KOPT-K1 (cell line): ENCODE measurements around the gene KRTAP4-12.
"Not testable (repeated sequence)": the region's sequence is repeated elsewhere in the genome, so short reads cannot be mapped to it uniquely, and the experiment has no call there.

Experiments
- H3K27ac ChIP-seq: fragments of 200-600 bp; sonication (generic); 2 replicates; pipeline ENCODE4 v1.5.1; 2016; ENCODE audit warnings: antibody characterized with exemption, mild to moderate bottlenecking, low read depth, low read length; ENCODE audit not compliant: poor library complexity, severe bottlenecking
- H3K36me3 ChIP-seq: fragments of 200-600 bp; sonication (generic); 2 replicates; pipeline ENCODE4 v1.5.1; 2017; ENCODE audit warnings: antibody characterized with exemption, mild to moderate bottlenecking, low read length, moderate library complexity; ENCODE audit not compliant: insufficient read depth
- H3K9me3 ChIP-seq: fragments of 200-600 bp; sonication (generic); 2 replicates; pipeline ENCODE4 v1.5.1; 2017; ENCODE audit warnings: antibody characterized with exemption, low read length, mild to moderate bottlenecking; ENCODE audit not compliant: insufficient read depth, poor library complexity, severe bottlenecking

KRTAP4-12 gene

DNA sequence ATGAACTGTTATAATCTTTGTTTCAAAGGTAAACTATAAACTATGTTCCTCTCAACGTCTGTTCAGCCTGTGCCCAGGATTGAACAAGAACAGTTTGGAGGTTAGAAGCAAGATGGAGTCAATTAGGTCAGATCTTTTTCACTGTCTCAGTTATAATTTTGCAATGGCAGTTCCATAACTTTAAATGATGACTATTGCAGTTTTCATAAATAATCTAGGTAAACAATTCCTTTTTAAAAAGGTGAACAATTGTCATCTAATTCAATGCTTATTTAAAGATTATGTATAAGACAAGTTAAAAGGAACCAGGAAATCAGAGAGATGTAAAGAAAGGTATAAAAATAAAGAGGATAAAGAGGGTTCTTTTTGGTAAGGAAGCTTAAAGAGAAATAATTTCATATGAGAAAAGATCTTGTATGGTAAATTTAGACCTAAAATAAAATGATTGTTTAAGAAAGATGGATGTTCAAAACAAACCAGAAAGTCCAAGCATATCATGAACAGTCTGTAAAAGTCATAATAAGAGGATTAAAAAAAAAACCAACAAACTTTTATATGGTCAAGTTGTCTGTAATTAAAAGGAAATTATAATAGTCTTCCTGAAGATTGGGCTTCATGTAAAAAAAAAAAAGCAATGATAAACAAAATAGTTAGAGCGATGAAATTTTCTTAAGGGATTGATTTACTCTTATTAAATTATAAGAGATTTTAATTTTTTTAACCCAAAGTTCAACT lies 12.7 kb downstream of the KRTAP4-12 start:
- Histone ChIP-seq H3K36me3 (no peaks in the 10 kb centered on the region), H3K27ac (no peak overlapping the region), H3K9me3 (peaks cover 20% of the 10 kb centered on the region)

DNA sequence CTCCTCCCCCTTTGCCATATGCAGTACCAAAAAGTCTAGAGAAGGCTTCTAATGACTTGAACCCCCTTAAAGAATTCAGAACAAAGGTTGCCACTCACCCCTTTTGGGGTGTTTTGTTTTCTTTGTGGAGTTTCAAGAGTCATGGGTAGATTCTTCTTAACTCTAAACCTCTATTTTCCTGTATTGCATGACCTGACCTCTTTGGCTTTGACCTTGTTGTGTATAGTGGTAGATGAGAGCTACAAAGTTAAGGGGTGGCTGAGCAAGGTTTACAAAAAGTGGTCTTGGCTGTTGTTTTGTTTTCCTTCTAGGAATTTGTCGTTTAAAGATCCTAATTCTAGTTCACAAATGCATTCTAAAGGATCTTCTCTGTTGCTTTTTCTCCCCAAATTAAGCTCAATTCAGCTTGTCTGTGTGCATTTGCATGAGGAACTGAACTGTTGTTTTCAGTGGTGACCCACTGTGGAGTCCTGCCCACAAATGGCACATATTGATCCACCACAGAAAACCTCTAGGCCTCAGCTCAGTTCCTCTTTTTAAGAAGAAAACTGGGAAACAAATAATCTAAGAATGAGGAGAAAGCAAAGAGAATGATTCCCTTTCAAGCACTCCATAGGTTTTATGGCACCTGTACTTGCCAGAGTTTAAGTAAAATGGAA lies 15.1 kb downstream of the KRTAP4-12 start:
- not testable (repeated sequence) for H3K36me3 ChIP-seq, H3K27ac ChIP-seq
- H3K9me3 ChIP-seq, result peaks cover 17% of the 10 kb centered on the region

DNA sequence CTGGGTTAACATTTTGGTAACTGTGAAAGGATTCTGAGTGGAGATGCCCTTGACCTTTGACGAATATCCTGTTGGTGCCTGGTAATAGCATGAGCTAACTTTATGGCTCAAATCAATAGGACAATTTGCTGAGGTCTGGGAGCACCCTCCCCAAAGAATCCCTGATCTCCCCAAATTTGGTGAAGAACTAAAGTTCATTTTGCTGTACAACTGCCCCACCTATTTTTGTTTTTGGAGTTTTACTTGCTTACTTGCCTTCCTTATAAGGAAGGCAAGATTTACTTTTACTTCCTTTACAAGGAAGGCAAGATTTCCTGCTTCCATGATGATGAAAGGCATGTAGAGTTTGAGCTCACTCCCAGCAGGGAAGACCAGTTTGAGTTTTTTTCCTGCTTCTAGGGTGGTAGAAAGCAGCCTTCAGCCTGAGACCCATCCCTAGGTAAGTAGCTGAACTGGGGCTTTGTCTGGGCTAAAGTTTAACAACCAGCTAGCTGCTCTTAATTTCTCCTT lies 16.0 kb downstream of the KRTAP4-12 start:
- peaks cover 8% of the 10 kb centered on the region for H3K9me3 ChIP-seq
- H3K36me3 ChIP-seq, result no peaks in the 10 kb centered on the region
- H3K27ac ChIP-seq, result no peak overlapping the region

DNA sequence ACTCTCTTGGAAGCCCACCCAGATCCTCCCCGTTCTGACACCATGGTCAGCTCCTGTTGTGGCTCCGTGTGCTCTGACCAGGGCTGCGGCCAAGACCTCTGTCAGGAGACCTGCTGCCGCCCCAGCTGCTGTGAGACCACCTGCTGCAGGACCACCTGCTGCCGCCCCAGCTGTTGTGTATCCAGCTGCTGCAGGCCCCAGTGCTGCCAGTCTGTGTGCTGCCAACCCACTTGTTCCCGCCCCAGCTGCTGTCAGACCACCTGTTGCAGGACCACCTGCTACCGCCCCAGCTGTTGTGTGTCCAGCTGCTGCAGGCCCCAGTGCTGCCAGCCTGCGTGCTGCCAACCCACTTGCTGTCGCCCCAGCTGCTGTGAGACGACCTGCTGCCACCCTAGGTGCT lies 18.6 kb downstream of the KRTAP4-12 start, which contains the start of gene KRTAP4-9:
KRTAP4-9 (plus strand) TSS at position 43 of the 400 bp plus-strand sequence; CDS start at position 43, 0 bp downstream.
- H3K9me3 ChIP-seq, H3K36me3 ChIP-seq, H3K27ac ChIP-seq: not testable (repeated sequence)

DNA sequence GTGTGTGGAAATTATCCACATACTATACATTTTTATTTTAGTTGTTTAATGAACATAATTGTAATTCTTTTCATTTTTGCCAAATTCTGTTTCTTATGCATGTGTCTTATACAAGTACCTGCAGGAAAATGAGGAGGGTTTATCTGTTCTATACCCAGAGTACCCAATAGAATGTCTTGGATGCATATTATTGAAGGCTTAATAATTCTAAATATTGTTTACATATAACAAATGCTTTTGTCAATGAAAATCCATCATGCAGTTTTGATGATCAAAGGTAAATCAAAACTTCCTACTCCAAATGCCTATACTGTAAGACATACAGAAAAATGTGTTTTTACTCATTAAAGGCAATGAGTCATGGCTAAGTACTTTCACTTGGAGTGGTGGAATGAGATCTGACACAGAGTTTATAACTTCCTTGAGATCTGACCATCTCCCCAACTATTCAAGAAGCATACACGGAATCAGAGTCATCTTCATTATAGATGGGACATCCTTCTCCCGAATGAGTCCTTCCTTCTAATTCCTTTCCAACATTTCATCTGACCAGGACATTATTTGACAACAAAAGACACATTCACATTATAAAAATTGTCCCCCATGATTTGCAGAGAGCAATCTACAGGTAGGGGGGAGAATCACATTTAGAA lies 19.5 kb downstream of the KRTAP4-12 start:
- H3K36me3 ChIP-seq, H3K27ac ChIP-seq, H3K9me3 ChIP-seq: not testable (repeated sequence)

DNA sequence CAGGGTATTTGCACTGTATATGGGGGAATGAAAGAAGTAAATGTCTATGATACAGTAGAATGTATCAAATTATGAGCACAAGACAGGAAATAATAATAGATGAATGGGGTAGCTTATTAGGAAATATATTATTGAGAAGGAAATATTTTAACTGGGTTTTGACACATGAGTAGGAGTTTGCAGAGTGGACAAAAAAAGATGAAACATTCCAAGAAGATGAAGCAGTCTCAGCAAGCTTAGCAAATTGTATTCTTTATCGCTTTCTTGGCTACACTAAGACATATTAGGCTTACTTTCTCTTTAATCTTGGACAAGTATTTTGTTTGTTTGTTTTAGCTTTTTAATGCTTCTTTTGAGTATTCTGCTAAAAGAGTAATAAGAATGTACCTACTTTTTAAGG lies 20.1 kb downstream of the KRTAP4-12 start:
- Histone ChIP-seq H3K9me3 (no peaks in the 10 kb centered on the region), H3K36me3 (no peaks in the 10 kb centered on the region), H3K27ac (no peak overlapping the region)

DNA sequence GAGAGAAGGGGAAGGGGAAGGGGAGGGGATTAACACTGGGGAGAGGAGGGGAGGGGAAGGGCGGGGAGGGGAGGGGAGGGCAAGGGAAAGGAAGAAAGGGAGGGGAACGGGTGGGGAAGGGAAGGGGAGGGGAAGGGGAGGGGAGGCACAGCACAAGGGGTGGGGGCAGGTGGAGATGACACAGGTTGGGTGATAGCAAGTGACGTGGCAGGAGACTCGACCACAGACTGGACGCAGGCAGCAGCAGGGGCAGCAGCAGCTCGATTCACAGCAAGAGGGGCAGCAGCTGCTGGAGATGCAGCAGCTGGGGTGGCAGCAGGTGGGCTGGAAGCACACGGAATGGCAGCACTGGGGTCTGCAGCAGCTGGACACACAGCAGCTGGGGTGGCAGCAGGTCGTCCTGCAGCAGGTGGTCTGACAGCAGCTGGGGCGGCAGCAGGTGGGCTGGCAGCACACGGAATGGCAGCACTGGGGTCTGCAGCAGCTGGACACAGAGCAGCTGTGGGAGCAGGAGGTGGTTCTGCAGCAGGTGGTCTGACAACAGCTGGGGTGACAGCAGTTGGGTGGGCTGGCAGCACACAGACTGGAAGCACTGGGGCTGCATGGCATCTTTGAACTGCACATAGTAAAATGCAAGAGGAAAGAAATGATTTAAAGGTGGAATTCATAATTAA lies 22.3 kb downstream of the KRTAP4-12 start, which contains the start of gene KRTAP4-16:
KRTAP4-16 (minus strand) TSS at position 624 of the 674 bp plus-strand sequence; CDS start at position 624, 0 bp downstream.
- no peaks in the 10 kb centered on the region for H3K9me3 ChIP-seq
- H3K27ac ChIP-seq, result no peak within 1 kb of the TSS
- H3K36me3 ChIP-seq, result no peaks in the 10 kb centered on the region

DNA sequence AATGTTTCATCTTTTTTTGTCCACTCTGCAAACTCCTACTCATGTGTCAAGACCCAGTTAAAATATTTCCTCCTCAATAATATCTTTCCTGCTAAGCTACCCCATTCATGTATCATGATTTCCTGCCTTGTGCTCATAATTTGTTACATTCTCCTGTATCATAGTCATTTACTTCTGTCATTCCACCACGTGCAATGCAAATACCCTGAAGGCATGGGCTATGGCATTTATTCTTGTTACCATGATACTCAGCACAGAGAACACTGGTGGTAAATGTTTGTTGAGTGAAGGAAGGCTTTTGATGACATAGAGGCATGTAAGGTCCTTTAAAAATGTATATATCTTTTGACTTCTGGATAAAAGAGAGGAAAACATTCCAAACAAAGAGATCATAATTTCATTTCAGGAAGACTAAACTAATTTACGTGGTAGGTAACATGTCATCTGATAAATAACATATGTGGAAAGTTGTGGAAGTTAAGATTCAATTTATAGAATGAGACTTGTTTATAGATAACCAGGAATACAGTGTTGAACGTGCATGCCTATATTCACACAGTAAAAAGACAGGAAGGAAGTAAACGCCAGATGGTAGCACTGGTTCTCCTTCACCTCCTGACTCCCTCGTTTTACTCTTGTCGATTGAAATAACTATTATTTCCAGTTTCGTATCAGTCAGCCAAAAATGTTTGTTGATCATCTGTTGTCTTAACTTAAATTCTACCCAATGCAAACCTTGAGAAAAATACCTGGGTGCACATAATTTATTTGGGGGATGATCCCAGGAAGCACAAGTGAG lies 24.1 kb downstream of the KRTAP4-12 start:
- H3K9me3 ChIP-seq, H3K27ac ChIP-seq, H3K36me3 ChIP-seq: not testable (repeated sequence)

DNA sequence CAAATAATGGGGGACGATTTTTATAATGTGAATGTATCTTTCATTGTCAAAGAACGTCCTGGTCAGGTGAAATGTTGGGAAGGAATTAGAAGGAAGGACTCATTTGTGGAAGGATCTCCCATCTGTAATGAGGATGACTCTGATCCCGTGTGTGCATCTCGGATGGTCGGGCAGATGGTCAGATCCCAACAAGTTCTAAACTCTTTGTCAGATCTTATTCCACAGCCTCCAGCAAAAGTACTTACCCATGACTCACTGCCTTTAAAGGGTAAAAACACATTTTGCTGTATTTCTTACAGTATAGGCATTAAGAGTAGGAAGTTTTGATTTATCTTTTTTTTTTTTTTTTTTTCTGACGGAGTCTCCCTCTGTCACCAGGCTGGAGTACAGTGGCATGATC lies 25.5 kb downstream of the KRTAP4-12 start:
- peaks cover 3% of the 10 kb centered on the region for H3K9me3 ChIP-seq
- no peak overlapping the region for H3K27ac ChIP-seq
- H3K36me3 ChIP-seq, result no peaks in the 10 kb centered on the region

DNA sequence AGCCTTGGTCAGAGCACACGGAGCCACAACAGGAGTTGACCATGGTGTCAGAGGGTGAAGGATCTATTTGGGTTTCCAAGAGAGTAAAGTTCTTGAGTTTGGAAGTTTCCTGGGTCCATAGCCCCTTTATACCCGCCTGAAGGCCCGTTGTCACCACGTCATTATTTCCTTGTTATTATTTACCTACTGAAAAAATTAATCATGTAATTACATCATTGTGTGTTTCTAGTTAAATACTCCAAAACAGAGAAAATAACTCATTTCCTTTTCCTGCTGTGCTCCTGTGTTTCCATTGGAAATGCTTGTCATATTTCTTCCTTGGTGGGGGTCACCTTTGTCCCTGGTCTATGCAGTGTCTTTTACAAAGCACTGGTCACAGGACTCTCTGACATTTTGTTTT lies 25.9 kb downstream of the KRTAP4-12 start, which contains the start of gene KRTAP4-8:
KRTAP4-8 (minus strand) TSS at position 101 of the 400 bp plus-strand sequence; CDS start at position 43, 58 bp downstream.
- Histone ChIP-seq H3K36me3 (no peaks in the 10 kb centered on the region), H3K9me3 (peaks cover 6% of the 10 kb centered on the region), H3K27ac (no peak within 1 kb of the TSS)

DNA sequence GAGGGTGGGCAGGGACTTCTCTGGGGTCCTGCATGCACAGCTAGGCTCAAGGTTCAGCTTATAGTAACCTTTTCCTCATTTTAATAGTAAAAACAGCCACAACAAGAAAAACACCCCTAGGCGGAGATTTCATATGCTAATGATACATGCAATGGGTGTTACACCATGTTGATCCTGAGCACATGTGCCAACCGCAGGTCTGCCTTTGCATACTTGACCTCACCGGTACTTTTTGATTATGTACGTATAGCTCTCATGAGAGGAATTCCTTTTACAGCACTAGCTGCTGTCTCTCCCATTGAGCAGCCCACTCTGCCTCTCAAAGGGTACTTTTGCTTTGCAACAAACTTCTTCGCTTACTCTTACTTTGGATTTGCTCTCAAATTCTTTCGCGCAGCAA lies 27.9 kb downstream of the KRTAP4-12 start:
- H3K36me3 ChIP-seq, result no peaks in the 10 kb centered on the region

DNA sequence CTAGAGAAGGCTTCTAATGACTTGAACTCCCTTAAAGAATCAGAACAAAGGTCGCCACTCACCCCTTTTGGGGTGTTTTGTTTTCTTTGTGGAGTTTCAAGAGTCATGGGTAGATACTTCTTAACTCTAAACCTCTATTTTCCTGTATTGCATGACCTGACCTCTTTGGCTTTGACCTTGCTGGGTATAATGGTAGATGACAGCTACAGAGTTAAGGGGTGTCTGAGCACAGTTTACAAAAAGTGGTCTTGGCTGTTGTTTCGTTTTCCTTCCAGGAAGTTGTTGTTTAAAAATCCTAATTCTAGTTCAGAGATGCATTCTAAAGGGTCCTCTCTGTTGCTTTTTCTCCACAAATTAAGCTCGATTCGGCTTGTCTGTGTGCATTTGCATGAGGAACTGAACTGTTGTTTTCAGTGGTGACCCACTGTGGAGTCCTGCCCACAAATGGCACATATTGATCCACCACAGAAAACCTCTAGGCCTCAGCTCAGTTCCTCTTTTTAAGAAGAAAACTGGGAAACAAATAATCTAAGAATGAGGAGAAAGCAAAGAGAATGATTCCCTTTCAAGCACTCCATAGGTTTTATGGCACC lies 35.1 kb downstream of the KRTAP4-12 start:
- peaks cover 12% of the 10 kb centered on the region for H3K9me3 ChIP-seq
- H3K27ac ChIP-seq, H3K36me3 ChIP-seq: not testable (repeated sequence)

More for the DNA sequence above, 27.9 kb downstream of the KRTAP4-12 start:
- H3K9me3 ChIP-seq, result peaks cover 12% of the 10 kb centered on the region
- no peak overlapping the region for H3K27ac ChIP-seq

DNA sequence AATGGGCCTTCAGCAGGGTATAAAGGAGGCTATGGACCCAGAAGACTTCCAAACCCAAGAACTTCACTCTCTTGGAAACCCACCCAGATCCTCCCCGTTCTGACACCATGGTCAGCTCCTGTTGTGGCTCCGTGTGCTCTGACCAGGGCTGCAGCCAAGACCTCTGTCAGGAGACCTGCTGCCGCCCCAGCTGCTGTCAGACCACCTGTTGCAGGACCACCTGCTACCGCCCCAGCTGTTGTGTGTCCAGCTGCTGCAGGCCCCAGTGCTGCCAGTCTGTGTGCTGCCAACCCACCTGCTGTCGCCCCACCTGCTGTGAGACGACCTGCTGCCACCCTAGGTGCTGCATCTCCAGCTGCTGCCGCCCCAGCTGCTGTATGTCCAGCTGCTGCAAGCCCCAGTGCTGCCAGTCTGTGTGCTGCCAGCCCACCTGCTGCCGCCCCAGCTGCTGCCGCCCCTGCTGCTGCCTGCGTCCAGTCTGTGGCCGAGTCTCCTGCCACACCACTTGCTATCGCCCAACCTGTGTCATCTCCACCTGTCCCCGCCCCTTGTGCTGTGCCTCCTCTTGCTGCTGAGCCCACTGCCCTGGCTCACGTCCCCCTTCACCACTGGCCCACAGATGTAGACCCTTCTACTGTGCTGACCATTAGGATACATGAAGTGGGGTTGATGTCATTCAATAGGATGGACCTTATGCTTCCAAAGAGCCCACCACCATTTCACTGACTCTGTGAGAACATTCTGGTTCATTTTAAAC lies 39.7 kb downstream of the KRTAP4-12 start, which contains the start of gene KRTAP4-7:
KRTAP4-7 (plus strand) TSS at position 51 of the 757 bp plus-strand sequence; CDS start at position 108, 57 bp downstream.
- H3K27ac ChIP-seq, H3K9me3 ChIP-seq, H3K36me3 ChIP-seq: not testable (repeated sequence)
